ENCODE results near the gene BLTP3A.
"Not testable (repeated sequence)": the region's sequence is repeated elsewhere in the genome, so short reads cannot be mapped to it uniquely, and the experiment has no call there.

DNA sequence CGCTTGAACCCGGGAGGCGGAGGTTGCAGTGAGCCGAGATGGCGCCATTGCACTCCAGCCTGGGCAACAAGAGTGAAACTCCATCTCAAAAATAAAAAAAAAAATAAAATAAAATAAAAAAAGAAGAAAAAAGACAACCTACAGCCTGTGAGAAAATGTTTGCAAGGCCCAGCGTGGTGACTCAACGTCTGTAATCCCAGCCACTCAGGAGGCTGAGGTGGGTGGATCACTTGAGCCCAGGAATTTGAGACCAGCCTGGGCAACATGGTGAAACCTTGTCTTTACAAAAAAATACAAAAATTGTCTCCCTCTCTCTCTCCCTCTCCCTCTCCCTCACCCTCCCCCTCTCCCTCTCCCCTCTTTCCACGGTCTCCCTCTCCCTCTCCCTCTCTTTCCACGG lies 6.5 kb upstream of the BLTP3A start:
- TF ChIP-seq POLR2AphosphoS5, POLR2A, POU2F2 (IDR thresholded peaks at IDR 0.05; ENCODE audit: low read depth, low read length): not testable (repeated sequence)

Data from GM12891 (cell line).